ENCODE data around the gene PIK3R6.

The PIK3R6 gene, protein sequence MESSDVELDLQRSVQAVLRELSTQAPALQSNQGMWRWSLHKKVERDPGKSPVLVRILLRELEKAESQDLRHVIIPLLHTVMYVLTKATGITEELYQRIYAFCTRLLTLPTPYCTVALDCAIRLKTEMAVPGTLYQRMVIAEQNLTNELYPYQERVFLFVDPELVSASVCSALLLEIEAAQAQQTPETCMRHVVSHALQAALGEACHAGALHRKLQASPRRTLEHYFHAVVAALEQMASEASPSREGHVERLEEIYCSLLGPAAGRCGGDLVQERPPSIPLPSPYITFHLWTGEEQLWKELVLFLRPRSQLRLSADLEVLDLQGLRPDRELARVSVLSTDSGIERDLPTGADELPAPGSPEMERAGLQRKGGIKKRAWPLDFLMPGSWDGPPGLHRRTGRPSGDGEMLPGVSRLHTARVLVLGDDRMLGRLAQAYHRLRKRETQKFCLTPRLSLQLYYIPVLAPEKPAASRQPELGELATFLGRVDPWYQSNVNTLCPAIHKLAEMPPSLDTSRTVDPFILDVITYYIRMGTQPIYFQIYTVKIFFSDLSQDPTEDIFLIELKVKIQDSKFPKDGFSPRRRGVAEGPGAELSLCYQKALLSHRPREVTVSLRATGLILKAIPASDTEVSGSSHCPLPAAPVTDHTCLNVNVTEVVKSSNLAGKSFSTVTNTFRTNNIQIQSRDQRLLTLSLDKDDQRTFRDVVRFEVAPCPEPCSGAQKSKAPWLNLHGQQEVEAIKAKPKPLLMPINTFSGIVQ

DNA sequence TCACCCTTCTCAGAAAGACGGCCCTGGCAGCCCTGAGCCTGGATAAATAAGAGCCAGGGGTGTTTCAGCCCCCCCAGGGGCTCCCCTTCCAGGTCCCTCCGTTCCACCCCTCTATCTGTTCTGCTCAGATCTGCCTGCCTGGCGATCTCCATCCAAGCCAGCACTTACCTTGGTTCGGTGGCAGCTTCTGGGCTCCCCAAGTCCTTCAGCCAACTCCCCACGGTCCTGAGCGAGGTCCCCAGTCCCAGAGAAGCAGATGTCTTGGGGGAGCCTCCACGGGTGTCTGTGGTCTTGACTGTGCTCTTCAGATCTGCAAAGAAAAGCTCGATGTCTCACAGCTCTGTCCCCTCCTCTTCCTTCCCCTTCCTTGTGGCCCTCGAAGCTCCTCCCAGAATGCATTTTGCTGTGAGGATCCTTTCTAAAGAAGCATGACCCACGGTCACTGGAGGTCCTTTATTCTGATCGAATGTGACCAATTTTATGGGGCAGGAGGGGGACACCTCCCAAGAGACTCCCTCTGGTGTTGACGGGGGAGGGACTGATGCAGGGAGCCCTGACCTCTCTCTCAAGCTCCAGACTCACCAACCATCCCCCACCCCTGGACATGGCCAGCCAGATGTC, at the start of gene PIK3R6:
Gene PIK3R6 (minus strand): TSS at position 314 of the 621 bp plus-strand sequence. CDS start 17,880 bp downstream, outside the sequence.
- DNase-seq (ENCODE audit: extremely low read depth in 1 of 2, low read depth in 1 of 2): no peak

DNA sequence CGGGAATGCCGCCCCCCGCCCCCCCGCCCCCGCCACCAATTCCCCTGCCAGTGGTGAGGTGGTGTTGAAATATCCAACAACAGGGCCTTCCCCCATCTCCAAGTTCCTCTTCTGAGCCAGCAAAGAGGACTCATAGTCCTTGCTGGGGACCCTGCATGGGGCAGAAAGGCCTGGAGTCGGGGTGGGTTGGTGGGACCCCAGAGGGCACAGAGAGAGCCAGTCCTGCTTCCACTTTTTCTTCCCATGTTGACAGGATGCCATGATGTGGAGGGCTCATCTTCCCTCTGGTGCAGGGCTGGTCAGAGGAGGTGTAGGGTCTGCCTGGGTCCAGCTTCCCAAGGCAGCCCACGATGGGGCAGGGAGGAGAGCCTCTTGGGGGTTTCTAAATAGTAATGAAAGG, 49.0 kb upstream of the PIK3R6 start:
- DNase-seq (ENCODE audit: extremely low read depth in 1 of 2, low read depth in 1 of 2): no peak

DNA sequence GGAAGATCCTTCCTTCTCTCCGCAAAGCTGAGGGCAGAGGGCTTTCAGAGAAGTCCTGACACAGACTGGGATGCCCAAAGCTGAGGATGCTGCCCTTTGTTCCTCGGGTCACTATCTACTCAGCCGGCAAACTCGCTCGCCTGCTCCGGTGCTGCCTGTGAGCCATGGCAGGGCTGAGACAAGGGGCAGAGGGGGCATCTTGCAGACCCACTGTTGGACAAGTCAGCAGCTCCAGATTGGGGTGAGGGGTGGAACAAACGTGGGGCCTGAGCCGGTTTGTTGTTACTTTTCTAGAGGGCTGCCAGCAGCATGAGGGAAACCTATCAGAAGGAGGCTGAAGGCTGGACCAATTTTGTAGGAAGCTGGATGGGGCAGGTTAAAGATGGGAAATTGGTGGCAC, 47.1 kb upstream of the PIK3R6 start:
- DNase-seq (ENCODE audit: extremely low read depth in 1 of 2, low read depth in 1 of 2): no peak

DNA sequence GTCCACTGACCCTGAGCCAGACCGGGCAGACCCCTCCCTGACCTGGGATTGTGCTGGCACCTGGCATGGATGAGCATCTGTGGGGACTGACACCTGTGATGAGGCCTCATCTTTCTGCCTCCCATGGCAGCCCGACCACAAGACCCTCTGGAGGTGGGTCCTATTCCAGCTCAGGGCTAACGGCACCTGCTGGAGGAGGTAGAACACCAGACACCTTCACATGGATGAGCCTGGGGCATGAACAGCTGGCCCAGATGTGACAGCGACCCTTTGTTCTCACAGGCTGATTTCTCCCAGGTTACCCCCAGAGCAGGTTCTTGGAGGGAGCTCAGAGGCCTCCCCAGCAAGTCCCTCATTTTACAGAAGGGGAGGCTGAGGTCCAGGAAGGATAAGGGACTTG, 46.4 kb upstream of the PIK3R6 start:
- no peak for DNase-seq (ENCODE audit: extremely low read depth in 1 of 2, low read depth in 1 of 2)

DNA sequence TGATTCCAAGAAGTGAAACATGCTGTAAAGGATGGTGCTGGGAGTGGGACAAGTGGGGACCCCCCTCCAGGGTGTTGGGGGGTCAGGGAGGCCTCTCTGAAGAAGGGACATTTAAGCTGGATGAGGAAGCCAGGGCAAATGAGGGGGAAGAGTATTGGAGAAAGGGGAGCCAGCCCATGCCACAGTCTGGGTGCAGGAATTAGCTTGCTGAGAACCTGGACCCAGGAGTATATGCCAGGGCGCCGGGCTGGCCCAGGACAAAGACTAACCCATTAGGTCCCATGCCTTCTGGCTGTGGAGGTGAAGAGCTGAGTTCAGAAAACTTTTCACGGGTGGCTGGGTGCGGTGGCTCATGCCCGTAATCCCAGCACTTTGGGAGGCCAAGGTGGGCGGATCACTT, 45.6 kb upstream of the PIK3R6 start:
- no peak for DNase-seq (ENCODE audit: extremely low read depth in 1 of 2, low read depth in 1 of 2)

DNA sequence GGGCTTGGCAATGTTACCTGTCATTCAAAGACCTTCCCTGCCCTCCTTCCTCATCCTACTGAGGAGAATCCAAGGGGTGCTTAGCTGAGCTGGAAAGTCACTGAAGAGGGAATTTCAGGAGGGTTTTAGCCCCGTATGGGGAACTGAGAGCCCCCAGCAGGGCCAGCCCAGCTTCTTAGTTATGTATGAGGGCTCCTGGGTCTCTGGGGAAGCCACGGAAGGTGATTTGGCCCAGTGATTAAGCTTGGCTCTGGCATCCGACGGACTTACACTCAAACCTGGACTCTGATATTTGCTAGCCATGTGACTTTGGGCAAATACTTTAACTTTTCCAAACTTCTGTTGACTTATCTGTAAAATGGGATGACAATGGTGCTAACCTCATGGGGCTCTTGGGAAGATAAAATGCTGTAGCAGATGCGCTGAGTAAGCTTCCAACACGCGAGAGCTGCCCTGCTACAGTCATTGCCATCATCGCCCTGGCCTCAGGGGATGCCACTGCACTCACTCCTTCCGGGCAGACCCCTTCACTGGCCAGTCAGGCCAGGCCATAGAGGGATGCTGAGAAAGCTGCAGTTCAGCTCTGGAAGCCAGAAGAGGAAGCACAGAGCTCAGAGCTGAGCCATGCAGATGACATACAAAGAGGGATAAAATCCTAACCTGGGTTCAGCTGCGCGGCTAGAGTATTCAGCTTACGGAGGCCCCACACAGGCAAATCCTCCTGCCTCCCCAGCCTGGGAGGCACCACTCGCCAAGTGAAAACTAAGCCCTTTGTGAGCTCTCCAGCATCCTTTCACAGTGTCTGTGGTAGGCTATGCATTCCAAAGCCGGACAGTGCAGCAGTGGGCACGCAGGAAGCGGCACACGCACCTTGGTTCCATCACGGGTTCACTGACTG, 44.9 kb upstream of the PIK3R6 start:
- DNase-seq (ENCODE audit: extremely low read depth in 1 of 2, low read depth in 1 of 2): no peak

DNA sequence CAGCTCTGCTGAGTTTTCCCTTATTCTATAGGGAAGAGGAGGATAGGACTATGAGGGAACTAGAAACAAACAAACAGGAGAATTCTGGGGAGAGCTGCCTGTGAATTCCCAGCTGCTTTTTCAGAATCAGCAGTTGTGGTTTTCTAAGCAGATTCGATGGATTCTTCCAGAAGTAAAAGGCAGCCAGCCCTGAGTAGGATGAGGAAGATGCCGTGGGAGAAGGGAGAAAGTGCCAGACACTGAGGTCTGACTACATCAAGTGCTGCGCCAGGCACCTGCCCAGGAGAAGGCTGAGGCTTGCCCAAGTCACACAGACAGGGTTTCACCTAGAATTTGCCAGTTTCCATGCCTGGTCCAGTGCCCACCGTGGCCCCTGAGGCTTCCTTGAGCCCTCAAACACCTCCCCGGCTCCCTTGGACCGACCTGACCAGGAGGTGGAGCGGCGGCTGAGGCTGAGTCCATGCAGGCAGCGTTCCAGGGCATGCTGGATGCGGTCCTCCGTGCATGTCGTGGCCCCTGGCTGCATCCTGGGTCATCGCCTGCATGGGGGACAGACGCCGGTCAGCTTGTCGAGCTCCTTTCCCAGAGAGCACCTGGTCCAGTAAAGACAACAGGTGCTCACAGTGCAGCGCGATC, 43.6 kb upstream of the PIK3R6 start:
- DNase-seq (ENCODE audit: extremely low read depth in 1 of 2, low read depth in 1 of 2): no peak

DNA sequence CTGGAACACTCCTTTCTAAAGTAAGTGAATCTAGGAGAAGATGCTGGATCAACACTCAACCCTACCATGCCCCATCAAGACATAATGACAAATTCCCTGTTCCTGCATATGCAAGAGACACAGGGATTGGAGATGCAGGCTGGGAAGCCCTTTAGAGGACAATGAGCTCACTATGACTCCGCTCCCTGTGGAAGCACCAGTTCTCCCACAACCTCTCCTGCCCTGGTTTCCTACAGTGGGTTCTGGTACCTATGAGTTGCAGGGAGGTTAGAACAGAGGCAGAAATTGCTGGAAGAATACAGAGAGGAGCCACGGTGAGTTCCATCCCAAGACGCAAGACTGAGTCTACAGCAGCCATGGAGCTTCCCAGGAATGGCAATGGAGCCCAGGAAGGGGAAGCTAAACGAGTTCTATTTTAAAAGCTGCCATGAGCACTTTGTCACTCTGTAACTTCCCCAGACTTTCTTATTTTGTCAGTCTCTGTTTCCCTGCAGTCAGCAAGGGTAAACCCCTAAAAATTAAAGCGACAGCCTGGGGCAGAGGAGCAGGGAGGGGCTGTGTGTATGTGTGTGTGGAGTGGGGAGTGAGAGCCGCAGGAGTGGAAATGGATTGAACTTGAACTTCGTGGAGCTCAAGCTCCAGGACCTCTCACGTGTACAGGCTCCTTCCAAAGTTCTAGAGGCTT, 42.3 kb upstream of the PIK3R6 start:
- no peak for DNase-seq (ENCODE audit: extremely low read depth in 1 of 2, low read depth in 1 of 2)

DNA sequence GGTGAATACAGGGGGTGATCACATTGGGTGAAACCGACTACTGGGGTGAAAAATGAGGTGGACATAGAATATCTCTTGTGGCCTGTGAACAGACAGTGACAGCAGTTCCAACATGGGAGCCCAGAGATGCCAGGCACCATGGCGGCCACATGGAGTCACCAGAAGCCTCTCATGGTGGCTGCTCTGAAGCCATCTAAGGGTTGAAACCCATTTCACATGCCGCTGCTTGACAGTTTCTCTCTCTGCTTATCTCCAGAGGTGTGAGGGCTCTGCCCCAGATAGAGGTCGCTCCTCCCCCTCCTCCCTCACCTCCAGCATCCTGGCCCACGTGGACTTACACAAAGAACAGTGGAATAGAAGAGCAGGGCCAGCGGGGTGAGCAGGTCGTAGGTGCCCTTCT, 37.9 kb upstream of the PIK3R6 start:
- DNase-seq (ENCODE audit: extremely low read depth in 1 of 2, low read depth in 1 of 2): no peak

DNA sequence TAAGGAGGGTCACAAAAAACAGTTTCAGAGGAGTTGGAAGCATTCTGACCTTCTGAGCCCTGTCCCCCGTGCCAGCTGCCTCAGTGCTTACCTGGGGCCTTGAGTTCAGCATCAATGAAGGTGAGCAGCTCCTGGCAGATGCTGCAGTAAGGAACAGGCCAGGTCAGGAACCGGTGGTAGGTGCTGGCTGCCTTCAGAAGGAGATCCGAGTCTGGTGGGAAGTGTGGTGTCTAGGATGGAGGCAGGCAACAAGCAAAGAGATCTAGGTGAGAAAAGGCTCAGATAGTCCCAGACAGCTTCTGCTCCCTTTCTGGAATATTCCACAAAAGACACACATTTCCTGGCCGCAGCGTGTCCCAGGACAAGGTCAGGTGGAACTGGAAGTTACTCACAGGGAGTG, 37.2 kb upstream of the PIK3R6 start:
- DNase-seq (ENCODE audit: extremely low read depth in 1 of 2, low read depth in 1 of 2): no peak

DNA sequence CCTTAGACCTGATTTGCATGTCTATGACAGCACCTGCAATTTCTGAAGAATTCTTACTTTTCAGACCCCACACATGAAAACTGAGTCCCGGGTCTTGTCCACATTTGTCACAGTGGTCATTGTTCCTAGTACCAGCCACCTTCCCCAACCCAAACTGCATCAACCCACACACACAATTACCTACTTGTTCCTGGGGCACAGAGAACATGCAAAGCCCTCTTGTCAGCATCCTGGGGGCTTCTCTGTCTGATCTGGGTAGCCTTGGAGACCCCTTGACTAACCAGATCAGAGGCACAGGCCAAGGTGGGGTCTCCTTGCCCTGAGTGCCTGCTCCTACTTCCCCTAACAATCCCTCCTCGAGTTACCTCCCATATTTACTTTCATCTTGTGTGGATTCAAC, 36.7 kb upstream of the PIK3R6 start:
- no peak for DNase-seq (ENCODE audit: extremely low read depth in 1 of 2, low read depth in 1 of 2)

DNA sequence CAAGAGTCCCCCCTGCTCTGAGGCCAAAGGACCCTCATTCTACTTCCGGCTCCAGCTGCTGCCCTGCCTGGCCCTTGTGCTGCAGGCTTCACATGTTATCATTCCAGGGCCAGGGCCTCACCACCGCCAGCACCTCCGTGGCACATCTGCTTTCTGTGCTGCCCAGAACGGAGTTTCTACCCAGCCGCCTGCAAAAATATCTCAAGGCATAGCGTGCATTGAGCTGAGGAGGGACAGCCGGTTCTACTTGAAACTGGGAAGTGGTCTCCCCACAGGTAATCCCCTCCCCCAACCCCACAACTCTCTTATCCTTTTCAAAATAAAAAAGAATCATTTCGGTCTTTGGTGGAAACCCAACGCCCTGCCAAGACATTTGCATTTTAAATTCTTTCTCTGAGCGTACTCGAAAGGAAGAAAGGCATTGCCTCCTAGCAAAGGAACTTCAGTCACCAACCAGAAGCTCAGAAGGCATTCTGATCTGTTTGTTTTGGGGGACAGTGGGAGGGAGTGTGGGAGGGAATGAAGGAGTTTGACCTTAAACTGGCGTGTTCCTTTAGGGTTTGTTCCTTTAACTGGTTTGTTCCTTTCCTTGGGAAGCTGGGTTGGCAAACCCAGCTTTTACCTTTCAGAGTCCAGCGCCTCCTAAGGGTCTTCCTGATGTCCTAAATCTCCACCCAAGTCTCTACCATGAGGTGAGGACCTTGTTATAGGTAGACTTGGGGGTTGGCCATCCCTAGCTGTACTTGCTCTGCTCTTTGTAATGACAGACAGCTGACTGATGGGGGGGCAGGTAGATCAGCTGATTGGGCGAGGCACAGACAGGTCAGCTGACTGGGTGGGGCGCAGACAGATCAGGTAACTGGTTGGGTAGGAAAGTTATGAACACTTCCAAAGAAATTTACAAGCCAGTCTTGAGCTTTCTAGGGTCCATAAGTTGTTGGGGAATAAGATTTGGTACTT, 33.4 kb upstream of the PIK3R6 start:
- no peak for DNase-seq (ENCODE audit: extremely low read depth in 1 of 2, low read depth in 1 of 2)

DNA sequence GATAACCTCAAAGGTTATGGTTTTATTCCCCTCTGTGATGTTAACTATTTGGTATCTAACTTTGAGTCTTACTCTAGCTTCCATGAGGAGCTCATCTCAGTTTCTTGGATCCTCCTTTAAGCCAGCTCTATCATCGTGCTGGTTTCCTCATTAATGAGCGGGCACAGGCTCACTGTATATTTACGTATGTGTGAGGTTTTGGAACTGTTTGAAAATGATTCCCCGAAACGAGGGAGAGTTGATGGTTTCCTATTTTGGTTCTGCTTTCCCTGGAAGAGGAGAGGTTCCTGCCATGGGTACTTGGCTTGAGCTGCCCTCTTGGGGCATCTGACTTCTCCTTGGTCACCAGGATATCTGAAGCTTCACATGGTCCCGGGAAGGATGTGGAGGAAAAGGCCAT, 32.7 kb upstream of the PIK3R6 start:
- no peak for DNase-seq (ENCODE audit: extremely low read depth in 1 of 2, low read depth in 1 of 2)

DNA sequence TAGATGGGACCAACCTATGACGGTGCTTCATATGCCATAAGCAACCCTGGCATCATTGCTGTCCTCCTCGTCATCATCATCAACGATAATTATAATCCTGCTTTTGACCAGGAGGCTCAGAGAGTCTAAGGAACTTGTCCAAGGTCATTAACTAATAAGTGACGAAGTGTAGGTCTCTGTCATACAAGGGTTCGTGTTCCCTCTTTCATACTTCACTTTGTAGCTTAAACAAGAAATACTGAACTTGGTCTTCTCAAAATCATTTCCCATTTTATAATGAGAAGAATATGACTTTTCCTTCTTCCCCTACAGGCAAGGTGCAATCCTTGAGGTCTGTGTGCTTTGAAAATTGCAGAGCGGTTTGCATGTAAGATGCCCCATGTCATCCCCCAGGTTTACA, 31.2 kb upstream of the PIK3R6 start:
- DNase-seq (ENCODE audit: extremely low read depth in 1 of 2, low read depth in 1 of 2): no peak

DNA sequence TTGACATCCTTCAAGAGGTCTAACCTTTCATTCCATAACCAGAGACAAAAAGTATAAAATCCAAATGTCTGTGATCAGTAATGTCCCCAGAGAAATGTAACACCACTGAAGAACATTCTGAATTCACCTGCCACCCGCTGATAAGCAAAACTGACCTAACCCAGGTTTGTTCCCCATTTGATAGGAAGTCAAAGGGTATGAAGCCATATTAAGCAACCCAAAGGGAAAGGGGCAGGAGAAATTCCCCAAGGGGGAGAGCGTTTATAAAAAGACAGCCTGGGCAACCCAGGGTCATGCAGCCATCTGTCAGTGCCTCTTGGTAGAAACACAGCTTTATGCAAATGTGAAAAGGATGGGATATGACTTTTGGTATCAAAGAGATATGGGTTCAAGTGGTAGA, 30.7 kb upstream of the PIK3R6 start:
- no peak for DNase-seq (ENCODE audit: extremely low read depth in 1 of 2, low read depth in 1 of 2)

DNA sequence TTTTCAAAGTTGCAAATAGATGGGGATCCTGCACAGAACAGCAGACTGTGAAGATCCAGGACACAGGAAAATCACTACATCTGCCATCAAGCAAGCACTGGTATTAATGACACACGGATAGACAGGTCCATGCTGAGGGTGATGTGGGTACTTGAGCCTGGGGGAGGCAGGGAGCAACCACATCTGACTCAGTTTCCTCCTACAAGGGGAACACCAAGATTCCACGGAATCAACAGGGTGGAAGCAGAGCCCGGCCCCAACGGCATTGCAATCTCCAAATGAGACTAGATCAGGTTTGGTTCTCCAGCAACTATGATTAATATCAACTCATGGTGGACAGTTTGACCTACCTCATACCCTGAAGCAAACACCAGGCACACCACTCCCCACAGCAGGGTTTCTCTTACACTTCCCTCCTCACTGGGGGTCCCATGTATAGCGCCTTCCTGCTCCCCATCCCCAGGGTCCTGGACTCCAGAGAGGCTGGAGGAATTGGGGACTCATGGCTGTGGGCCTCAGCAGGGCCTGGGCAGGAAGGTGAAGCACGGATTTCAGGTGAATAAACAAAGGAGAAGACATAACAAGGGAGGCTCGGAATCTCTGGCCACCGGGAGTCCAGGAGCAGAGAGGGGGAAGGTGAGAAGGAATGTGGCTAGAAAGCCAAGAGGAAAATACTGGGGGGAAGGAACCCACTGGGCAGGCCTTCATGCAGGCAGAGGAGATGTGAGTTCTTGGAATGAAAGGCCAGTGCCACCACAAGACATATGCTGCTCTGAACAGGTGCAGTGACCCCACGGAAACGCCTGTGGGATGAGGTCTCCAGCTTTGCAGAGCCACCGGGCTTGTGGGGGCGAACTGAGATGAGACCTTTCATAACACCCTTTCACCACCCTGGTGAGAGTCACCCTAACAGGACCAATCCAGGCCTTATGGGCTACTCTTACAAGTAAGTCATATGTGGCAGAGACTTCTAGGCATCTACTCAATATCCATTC, 29.5 kb upstream of the PIK3R6 start:
- DNase-seq (ENCODE audit: extremely low read depth in 1 of 2, low read depth in 1 of 2): no peak

DNA sequence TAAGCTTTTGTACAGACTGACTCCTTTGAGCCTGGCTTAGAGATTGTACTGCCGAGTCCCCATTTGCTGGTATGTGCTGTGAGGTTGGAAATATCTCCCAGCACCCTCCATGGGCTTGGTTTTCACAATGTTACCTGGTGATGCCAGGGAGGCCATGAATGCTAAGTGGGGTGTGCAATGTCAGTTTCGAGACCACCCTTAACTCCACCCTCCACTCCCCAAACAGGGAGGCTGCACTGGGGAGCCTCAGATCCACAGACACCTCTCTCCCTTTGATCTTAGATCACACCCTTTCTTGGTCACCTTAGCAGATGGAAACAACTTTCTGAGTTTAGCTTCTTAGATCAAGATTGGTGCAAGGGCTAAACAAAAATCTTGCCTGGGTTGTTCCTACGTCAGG, 28.6 kb upstream of the PIK3R6 start:
- DNase-seq (ENCODE audit: extremely low read depth in 1 of 2, low read depth in 1 of 2): no peak
